ENCODE data around the gene ZBTB47.

The ZBTB47 gene

DNA sequence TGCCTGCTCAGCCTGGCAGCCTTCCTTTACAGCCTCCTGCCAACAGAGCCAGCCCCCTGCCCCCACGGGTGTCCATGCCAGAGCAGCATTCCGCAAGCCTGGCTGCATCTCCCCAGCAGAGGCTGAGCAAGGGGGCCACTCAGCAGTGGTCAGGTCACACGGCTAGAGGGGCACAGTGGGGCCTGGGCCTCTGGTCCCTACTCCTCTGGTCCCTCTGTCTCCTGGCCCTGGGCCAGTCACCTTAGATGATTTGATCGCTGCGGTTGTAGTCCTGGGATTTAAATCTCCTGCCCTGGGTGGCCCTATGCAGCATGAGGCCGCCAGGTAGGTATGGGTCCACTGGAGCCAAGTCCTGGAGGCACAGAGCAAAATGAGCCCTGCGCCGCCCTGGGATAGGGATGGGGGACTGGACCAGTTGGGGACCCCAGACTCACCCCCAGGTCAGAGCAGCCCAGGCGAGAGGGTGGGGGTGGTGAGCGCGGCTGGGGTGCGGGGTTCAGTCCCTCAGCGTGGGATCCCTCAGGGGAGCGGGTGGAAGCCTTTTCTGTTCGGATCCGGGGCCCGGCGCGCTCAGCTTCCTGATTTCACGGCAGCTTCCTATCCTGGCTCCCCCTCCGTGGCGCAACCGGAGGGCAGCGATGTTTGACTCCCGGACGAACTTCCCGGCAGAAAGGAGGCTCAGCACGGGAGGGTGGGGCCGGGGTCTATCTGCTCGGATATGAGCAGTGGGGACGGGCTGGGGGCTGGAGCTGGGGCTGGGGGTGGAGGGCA lies at the start of gene ZBTB47:
ZBTB47 (plus strand) TSS at position 138 of the 771 bp plus-strand sequence. CDS start 4,659 bp downstream, outside the sequence.
- DNase-seq, result no peak

DNA sequence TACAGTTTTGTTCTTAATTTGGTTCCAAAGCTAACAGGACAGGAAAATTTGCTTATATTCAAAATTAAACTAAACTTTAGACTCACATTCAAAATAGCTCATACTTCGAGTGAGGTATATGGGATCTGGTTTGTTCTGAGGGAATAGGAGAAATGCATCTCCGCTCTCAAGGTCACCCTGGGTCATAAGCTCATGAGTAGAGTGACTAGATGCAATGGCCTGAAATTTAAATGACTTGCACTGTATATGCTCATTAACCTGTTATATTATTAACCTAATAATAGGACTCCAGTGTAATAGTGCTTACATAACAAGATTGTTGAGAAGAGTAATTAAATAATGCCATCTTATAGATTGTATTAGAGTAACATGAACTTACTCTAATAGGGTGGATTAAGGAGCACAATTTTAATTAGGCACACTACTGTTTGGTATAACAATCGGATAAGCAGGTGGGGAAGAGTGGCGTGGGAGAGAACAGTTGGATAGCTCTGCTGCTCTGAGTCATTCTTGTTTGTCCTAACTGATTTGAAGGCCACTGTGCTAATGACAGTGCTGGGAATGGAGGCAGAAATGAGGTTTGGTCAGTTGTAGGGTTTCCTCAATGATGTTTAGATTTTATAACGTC lies 47.8 kb upstream of the ZBTB47 start:
- DNase-seq, result no peak

DNA sequence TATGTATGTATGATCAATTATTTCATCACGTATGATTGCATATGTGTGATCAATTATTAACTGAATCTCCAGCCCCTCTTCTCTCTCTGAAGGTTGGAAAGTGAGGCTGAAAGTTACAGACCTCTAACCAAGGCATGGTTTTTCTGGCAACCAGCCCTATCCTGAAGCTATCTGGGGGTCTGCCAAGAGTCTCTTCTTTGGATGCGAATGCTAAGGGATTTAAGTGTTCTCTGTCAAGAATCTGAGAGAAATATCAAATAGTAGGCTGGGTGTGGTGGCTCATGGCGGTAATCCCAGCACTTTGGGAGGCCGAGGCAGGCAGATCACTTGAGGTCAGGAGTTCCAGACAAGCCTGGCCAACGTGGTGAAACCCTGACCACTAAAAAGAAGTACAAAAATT lies 44.9 kb upstream of the ZBTB47 start:
- no peak for DNase-seq

DNA sequence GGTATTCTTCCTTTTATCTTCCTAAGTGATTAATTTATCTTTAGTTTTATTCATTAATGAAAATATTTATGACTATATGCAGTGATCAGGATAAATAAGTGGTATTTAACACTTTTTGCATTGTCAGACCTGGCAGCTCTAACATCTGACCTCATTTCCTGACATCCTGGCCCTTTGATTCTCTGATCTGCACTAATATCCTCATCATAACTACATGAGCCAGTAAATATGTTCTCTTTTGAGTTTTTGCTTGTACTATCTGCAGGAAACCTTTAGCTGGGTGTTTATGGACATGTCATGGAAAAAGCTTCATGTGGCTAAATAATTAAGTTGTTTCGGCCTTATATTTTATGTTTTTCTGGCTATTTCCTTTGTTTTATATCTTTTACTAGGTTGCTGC lies 42.5 kb upstream of the ZBTB47 start:
- DNase-seq, result no peak

DNA sequence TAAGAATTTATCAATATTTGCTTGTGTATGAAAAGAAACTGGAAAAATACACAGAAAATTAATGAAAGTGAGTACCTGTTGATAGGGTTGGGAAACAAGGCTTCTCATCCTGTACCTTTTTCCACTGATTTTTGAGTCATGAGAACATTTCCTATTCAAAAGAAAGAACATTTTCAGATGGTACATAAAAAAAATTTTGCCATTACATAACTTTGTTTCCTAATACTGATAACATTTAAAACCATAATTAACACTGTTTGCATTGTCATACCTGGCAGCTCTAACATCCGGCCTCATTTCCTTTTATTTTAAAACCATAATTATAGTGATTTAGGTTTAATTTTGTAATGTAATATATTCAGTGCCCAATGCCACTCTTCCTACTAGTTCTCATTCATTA lies 41.3 kb upstream of the ZBTB47 start:
- DNase-seq, result no peak

DNA sequence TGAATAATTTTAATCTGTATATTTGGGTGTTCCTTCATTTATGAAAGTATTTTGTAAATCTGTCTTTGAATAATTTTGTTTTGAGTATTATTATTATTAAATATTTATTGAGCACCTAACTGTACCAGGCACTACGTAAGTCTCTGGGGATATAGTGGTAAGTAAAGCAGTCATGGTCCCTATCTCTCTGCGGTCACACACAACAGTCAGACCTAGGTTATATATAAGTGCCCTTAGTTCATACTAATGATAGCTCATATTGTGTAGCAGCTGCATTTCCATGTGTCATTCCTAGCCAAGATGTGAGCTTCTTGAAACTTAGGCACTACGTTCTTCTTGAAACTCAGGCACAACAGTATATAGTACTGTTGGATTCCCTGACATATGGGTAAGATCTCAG lies 40.6 kb upstream of the ZBTB47 start:
- no peak for DNase-seq

DNA sequence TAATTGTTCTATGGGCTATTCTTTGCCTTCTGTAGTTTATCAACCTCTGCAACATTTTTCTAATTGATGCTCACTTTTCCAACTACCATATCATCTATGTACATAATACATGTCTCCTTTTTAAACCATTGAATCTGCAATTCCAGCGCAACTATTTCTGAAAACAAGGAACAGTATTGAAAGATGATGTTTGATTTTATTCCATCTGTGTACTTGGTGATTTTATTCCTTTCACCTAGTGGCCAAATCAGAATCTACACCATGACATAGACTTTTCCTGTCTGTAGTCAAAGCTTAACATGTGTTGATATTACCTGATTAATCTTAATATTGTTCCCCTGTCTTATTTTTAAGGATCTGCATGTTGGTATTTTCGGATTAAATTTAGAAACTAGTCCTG lies 40.0 kb upstream of the ZBTB47 start:
- DNase-seq, result no peak

DNA sequence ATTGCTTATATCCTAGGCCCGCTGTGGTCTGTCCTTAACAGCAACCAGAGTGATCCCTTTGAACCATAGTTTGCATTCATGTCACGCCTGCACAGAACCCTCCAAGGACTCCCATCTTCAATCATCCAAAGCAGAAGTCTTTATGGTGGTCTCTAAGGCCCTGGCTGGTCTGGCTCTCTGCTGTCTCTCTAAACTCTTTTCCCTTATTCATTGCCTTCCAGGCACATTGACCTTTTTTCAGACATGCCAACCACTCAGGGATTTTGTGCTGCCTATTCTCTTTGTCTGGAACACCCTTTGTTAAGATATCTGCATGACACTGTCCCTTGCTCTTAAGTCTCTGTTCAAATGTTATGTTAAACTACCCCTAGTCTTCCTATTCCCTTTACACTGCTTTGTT lies 21.9 kb upstream of the ZBTB47 start:
- DNase-seq, result no peak

DNA sequence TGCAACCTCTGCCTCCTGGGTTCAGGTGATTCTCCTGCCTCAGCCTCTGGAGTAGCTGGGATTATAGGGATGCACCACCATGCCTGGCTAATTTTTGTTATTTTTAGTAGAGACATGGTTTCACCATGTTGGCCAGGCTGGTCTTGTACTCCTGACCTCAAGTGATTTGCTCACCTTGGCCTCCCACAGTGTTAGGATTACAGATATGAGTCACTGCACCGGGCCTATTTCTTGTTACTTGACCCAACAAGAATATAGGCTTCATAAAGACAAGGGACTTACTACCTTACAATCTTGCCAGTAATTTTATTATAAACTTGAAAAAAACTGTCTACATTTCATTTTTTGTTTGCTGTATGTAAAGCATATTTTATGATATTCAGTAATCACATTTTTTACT lies 21.4 kb upstream of the ZBTB47 start:
- DNase-seq, result no peak

DNA sequence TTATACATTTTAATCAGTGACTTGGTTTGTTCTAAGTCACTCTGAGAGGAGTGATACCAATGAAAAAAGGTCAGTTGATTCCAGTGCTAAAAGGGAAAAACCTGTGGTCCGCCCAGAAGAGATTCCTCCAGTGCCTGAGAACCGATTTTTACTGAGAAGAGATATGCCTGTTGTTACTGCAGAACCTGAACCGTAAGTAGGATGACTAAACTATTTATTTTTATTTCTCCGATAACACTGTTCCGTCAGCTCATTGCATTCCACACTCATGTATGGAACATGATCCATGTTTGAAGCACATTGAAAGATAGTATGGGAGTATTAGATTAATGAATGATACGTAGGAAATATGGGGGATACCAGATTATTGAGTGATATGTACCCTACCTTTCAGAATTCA lies 20.0 kb upstream of the ZBTB47 start:
- no peak for DNase-seq

DNA sequence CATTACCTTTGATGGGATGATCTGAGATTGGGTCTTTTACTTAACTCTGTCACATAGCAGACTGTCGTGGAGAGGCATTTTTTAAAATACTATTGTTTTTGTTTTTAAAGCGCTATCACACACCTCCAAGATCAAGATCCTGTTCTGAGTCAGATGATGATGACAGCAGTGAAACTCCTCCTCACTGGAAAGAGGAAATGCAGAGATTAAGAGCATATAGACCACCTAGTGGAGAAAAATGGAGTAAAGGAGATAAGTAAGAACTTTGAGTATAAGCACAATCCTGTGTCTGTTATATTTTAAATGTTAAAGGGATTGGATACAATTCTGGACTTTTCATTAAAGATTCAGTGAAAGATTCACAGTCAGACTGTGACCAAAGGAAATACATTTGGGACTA lies 18.4 kb upstream of the ZBTB47 start:
- DNase-seq, result no peak

DNA sequence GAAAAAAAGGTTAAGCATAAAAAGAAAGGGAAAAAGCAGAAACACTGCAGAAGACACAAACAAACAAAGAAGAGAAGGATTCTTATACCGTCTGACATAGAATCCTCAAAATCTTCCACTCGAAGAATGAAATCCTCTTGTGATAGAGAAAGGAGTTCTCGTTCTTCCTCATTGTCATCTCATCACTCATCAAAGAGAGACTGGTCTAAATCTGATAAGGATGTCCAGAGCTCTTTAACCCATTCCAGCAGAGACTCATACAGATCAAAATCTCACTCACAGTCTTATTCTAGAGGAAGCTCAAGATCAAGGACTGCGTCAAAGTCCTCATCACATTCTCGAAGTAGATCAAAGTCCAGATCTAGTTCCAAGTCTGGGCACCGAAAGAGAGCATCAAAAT lies 16.5 kb upstream of the ZBTB47 start:
- DNase-seq, result no peak

DNA sequence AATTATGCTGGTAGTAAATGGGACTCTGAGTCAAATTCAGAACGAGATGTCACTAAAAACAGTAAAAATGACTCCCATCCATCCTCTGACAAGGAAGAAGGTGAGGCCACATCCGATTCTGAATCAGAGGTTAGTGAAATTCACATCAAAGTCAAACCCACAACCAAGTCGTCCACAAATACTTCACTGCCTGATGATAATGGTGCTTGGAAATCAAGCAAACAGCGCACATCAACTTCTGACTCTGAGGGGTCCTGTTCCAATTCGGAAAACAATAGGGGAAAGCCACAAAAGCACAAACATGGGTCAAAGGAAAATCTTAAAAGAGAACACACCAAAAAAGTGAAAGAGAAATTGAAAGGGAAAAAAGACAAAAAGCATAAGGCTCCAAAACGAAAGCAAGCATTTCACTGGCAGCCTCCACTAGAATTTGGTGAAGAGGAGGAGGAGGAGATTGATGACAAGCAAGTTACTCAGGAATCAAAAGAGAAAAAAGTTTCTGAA lies 15.1 kb upstream of the ZBTB47 start:
- no peak for DNase-seq

DNA sequence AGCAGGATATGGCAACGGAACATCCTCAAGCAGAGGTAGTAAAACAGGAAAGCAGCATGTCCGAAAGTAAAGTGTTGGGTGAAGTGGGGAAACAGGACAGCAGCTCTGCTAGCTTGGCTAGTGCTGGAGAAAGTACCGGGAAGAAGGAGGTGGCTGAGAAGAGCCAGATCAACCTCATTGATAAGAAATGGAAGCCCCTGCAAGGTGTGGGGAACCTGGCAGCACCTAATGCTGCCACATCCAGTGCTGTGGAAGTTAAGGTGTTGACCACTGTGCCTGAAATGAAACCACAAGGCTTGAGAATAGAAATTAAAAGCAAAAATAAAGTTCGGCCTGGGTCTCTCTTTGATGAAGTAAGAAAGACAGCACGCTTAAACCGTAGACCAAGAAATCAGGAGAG lies 14.3 kb upstream of the ZBTB47 start:
- no peak for DNase-seq

DNA sequence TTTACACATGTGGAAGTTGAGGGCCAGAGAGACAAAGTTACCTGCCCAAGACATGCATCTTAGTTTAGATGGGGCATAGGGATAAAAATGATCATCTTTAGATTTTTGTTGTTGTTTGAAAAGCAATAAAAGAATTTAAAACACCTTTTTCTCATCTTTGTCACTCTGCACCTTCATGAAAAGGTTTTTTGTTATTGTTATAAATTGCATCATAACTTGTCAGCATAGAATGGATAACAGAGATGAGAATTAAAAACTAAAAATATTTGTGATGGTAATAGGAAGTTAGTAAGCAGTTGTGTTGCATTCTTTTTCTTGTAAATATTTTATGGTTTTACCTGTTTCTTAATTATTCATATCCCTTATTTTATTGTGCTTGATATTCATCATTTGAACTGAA lies 13.4 kb upstream of the ZBTB47 start:
- no peak for DNase-seq

DNA sequence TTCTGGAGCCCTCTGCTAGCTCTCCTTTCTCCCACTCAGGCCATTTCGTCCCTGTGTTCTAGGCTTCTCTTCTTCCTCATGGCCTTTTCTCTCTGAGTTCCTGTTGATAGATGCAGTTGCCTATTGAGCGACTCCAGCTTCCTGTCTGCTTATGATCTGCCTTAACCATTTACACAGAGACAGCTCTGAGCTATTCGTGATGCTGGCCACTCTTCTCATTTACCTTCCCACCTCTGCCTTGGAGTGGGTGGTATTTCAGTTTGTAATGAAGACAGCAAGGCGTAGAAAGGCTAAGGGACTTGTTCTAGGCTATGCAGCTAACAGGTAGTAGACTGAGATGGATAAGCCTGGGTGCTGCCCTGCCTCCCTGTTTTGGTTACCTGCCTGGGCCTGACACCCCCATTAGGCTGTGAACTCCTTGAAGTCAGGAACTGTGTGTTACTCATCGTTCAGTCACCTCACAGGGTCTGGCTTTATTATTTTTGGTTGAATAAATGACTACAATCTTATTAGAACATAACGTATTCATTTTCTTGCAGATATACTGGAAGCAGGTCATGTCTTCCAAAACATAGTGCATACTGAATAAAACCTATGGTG lies 12.6 kb upstream of the ZBTB47 start:
- no peak for DNase-seq

DNA sequence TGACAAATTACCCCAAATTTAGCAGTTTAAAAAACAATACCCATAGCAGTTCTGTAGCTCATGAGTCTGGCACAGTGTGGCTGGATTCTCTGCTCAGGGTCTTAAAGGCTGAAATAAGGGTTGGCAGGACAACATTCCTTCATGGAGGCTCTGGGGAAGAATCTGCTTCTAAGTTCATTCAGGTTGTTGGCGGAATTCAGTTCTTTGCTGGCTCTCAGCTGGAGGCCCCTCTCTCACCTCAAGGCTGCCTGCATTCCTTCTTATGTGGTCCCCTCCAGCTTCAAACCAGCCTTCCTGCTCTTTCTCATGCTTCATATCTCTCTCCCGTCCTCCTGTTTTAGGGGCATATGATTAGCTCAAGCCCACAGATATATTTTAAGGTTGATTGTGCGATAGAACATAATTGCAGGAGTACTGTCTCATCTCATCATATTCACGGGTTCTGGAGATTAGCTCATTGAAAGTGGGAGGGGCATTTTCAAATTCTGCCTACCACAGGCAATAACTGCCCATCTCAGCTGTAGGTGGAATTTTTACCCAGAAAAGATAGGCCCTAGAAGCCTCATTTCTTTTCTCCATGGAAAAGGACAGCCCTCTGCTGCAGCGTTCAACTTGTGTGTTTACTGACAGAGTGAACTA lies 5.6 kb upstream of the ZBTB47 start:
- no peak for DNase-seq

DNA sequence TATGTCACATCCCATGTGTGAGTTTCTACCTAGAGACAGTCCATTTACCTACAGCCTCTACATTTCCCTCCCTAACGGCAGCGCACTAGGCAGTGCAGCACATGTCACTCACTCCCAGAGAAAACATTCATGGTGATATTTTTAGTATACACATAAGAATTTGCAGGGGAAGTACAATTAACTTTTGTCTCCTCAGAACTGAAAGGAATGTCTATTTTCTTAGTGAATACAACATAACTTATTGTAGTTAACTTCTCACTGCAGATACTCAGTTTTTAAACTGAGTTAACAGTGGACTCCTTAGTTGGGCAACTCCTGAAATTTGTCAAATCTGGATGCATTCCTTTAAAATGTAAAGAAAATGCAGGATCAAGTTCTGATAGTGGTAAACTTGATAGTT lies 4.5 kb upstream of the ZBTB47 start:
- DNase-seq, result no peak

DNA sequence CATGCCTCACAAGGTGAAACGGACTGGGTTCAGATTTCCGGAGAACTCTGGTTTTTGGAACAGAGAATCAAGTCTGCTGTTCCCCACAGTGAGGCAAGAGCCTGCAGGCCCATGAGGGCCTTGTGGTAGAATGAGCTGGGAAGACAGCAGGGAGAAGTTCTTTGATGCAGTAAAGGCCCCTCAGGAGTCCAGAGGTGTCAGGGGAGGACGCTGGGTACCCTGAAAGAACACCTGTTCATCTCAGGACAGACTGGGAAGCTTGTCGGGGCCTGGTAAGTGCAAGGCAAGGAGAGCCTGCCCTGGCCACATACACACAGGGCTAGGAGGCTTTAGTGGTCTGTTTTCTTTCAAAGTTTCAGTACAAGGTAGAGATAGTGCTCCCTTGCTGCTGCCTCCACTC lies 3.7 kb upstream of the ZBTB47 start:
- no peak for DNase-seq

DNA sequence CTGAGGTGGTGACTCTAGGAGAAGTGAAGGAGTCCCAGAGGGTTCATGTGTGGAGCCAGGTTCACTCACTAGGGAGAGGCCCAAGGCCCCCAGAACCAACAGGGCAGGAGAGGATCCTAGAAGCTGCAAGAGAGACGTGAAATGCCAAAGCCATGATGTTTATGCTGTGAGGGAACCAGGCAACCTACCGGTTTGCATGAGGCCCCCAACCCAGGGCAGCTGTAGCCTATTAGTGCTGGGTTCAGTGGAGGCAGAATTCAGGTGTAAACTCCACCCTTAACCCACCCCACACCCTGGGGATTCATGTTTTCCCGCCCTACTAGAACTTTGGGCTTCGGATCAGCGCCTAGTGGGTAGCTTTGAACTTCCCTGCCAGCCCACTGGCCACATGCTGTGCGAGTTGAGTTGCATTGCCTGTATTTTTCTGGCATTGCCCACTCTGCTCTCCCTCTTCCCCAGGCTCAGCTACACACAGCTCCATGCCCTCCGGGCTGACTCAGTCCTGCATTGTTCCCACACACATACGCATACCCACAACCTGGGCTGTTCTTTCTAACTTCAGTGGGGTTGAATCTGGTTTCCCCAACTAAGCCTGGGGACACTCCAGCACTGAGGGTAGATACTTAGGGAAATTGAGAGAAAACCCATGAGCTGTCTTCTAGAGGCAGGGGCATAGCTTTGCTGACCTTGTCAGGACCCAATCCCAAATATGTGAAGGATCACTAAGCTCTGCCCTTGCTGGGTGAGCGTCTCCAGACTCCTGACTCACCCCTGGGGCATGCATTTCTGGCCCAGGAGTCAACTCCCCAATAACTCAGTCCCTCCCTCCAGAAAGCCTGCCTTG lies 2.0 kb upstream of the ZBTB47 start:
- no peak for DNase-seq

DNA sequence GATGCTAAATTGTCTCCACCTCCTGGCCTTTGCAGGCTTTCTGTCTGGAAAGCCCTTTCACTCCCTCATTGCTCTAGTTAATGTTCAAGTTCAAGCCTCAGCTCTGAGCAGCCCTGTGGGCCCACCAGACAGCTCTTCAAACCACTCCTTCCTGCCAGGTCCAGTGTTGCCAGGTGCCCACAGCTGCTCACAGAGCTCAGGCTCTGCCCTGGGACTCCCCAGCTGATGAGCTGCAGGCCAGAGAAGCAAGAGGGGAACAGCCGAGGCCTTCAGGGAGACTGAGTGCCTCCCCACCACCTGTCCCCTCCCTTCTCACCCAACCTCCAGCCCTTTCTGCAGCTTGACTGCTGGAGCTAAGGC lies 1.3 kb upstream of the ZBTB47 start:
- DNase-seq, result no peak

DNA sequence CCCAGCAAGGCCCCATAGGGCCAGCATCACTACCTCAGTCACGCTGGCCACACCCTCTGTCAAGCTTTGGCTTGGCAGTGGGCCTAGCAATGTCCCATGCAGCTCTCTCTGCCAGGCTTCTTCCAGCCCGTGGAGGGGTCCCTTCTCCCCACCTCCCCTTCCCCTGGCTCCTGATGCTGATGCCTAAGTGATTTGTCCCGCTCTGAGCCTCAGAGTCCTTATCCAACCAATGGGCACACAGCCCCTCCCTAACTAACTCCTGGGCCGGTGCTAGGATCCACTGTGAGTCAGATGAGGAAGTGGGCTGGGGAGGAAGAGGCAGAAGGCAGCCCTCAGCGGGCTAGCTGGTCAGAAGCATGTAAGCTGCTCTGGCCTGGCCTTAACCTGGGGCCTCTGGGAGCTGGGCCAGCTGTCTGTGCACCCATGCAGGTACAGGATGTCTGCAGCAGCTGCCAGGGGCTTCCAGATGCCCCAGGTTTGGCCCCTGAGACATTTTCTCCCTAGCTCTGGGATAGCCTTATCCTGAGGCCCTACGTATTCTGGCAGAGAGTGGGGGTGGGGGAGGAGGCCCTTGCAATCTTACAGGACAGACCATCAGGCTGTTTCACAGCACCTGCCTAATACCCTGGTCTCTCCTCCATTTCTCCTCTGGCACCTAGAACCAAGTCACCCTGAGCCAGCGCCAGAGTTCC lies 740 bp upstream of the ZBTB47 start:
- no peak for DNase-seq

DNA sequence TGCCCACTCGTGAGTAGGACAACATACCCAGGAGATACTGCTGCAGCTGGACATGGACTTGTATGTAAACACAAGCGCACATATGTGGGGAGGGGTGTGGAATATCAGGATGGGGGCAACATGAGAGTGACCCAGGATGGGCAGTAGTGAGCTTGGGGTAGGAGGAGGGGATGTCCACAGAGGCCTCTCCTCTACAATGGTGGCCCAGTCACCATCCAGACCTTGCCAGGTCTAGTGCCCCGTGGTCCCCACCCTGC lies 266 bp upstream of the ZBTB47 start:
- no peak for DNase-seq
